ENCODE data around the gene MYL6. TPM values are rescaled to one million over a fixed set of nuclear protein-coding genes. Genes with fewer than 3 reads are reported as not detected.

The MYL6 gene
- total and polyA plus RNA-seq, 10 donors, result 1,063 to 3,098 (median 1,427) TPM

- Histone ChIP-seq H3K27me3 (replicated peaks in 1 of 7) (no peaks in the 10 kb centered on the region), H3K4me3 (peak within 1 kb of the TSS; percentile 52 to 86 (median 59)), H3K4me1 (peaks cover 12 to 61% (median 43%) of the 10 kb centered on the region in 6 donors), H3K9me3 (no peaks in the 10 kb centered on the region), H3K27ac (peak within 1 kb of the TSS; percentile 96 to 98 (median 98)), H3K36me3 (peaks cover 0 to 8% (median 0%) of the 10 kb centered on the region in 6 donors)
- TF ChIP-seq POLR2AphosphoS5 (IDR thresholded peaks at IDR 0.05) (peak; percentile 95 to 97 (median 95)), POLR2A (IDR thresholded peaks at IDR 0.05) (peak in 1 of 3 donors; percentile 50)
- TF ChIP-seq, protein P1, sequence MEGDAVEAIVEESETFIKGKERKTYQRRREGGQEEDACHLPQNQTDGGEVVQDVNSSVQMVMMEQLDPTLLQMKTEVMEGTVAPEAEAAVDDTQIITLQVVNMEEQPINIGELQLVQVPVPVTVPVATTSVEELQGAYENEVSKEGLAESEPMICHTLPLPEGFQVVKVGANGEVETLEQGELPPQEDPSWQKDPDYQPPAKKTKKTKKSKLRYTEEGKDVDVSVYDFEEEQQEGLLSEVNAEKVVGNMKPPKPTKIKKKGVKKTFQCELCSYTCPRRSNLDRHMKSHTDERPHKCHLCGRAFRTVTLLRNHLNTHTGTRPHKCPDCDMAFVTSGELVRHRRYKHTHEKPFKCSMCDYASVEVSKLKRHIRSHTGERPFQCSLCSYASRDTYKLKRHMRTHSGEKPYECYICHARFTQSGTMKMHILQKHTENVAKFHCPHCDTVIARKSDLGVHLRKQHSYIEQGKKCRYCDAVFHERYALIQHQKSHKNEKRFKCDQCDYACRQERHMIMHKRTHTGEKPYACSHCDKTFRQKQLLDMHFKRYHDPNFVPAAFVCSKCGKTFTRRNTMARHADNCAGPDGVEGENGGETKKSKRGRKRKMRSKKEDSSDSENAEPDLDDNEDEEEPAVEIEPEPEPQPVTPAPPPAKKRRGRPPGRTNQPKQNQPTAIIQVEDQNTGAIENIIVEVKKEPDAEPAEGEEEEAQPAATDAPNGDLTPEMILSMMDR (IDR thresholded peaks at IDR 0.05 in 8 of 11, conservative IDR thresholded peaks at IDR 0.05 in 3 of 11), result no peak
- 0 to 1% (median 1%) methylated on average over 23 to 37 of the region's 37 CpGs for WGBS, 5 donors
- intact Hi-C loops (cut with DNase I; ENCODE audit: low total_unique reads), result no loop called here
- DNase-seq, result peak; percentile 98
Observed at GRCh38 chr12:56152132-56152755, 5.9 kb upstream of the MYL6 start, which contains the start of gene MYL6B. Gene MYL6B (plus strand): TSS chr12:56152587. CDS start chr12:56153919, 1,332 bp downstream.

- intact Hi-C loops (cut with DNase I; ENCODE audit: low total_unique reads), result no loop called here
- peaks cover 0 to 8% (median 0%) of the 10 kb centered on the region in 6 donors for H3K36me3 ChIP-seq
- WGBS, 5 donors, result 7 to 24% (median 15%) methylated on average over 8 of the region's 8 CpGs
- peaks cover 12 to 59% (median 43%) of the 10 kb centered on the region in 6 donors for H3K4me1 ChIP-seq
- TF ChIP-seq, protein P1 (IDR thresholded peaks at IDR 0.05 in 8 of 11, conservative IDR thresholded peaks at IDR 0.05 in 3 of 11), result no peak
- TF ChIP-seq POLR2AphosphoS5 (IDR thresholded peaks at IDR 0.05) (no peak), POLR2A (IDR thresholded peaks at IDR 0.05) (no peak)
- DNase-seq, result no peak
- H3K27me3 ChIP-seq (replicated peaks in 1 of 7), result no peaks in the 10 kb centered on the region
- H3K27ac ChIP-seq, result peak overlapping the region in 7 of 8 donors; percentile 97 to 98 (median 98)
- H3K9me3 ChIP-seq, result no peaks in the 10 kb centered on the region
- H3K4me3 ChIP-seq, result peak overlapping the region; percentile 52 to 86 (median 59)
Observed at GRCh38 chr12:56152756-56153677, 5.1 kb upstream of the MYL6 start.

DNA sequence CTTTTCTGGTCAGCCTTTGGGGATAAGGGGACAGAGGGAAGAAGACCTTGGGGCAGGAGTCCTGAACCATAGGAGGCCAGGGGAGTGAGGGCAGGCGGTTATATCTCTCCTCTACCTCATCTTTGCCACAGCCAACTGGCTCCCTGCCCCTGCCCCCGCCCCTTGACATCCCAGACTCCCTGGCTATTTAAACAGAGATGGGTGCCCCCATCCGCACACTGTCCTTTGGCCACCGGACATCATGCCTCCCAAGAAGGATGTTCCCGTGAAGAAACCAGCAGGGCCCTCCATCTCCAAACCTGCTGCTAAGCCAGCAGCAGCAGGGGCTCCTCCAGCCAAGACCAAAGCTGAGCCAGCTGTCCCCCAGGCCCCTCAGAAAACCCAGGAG is 4.5 kb upstream of the MYL6 start:
- TF ChIP-seq POLR2A (IDR thresholded peaks at IDR 0.05) (no peak), POLR2AphosphoS5 (IDR thresholded peaks at IDR 0.05) (no peak)
- TF ChIP-seq, protein P1 (IDR thresholded peaks at IDR 0.05 in 8 of 11, conservative IDR thresholded peaks at IDR 0.05 in 3 of 11), result no peak
- WGBS, 5 donors, result 85 to 99% (median 92%) methylated on average over 5 of the region's 5 CpGs
- no peak overlapping the region for H3K4me3 ChIP-seq
- no peaks in the 10 kb centered on the region for H3K27me3 ChIP-seq (replicated peaks in 1 of 7)
- peaks cover 0 to 8% (median 0%) of the 10 kb centered on the region in 6 donors for H3K36me3 ChIP-seq
- peaks cover 12 to 59% (median 43%) of the 10 kb centered on the region in 6 donors for H3K4me1 ChIP-seq
- intact Hi-C loops (cut with DNase I; ENCODE audit: low total_unique reads), result no loop called here
- DNase-seq, result no peak
- peak overlapping the region in 1 of 8 donors; percentile 98 for H3K27ac ChIP-seq
- H3K9me3 ChIP-seq, result no peaks in the 10 kb centered on the region
